ENCODE measurements around the gene ECD. TPM values are rescaled to one million over a fixed set of nuclear protein-coding genes. Genes with fewer than 3 reads are reported as not detected.

The ECD gene
- polyA plus RNA-seq, 1 donor (not counting 4 experiments of a cell fraction or from before 2014, with no cell fraction given) = 35.8 TPM

DNA sequence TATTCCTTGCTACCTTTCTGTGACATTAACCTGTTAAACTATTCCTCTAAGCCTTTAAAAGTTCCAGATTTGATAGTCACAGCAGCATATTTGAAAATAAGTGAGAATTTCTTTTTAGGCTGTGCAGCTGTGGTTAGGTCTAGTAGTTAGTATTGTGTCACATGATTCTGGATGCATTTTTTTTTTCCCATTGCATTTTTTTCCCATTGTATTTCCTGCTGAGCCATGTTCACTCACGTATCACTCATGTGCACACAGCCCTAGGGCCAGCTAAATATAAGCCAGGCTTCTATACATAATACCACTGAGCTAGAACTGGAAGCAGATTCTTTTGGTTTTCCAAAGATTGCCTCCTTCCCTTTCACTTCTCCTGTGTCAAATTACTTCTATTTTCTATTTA, 41.9 kb upstream of the ECD start:
- no peaks in the 10 kb centered on the region for H3K9me1 ChIP-seq (ENCODE audit: control insufficient read depth, extremely low read depth, insufficient read depth, low read length)
- peaks cover 2 to 3% of the 10 kb centered on the region in 2 experiments for H3K36me3 ChIP-seq (ENCODE audit: control insufficient read depth in 2 of 2, extremely low read depth in 1 of 2, insufficient read depth in 2 of 2, low read length in 2 of 2)
- H3K27me3 ChIP-seq (ENCODE audit: control insufficient read depth, extremely low read depth, insufficient read depth, low read length) = no peaks in the 10 kb centered on the region
- dilution Hi-C loops (cut with MboI; ENCODE audit: extremely low pct_ligation_motif_present, low sequenced_read_pairs) = no loop called here
- H3K9ac ChIP-seq (ENCODE audit: control insufficient read depth, extremely low read depth, insufficient read depth, low read length) = no peak overlapping the region
- peak overlapping the region; percentile 32 for H3K27ac ChIP-seq (ENCODE audit: control insufficient read depth, insufficient read depth, low read length)
- H3K4me3 ChIP-seq (ENCODE audit: control insufficient read depth in 2 of 3, extremely low read depth in 1 of 3, insufficient read depth in 2 of 3, low read depth in 1 of 3, low read length in 3 of 3) = no peak overlapping the region
- FAIRE-seq (peak; percentile 88), DNase-seq (ENCODE audit: low read depth, low spot score) (no peak)
- H3K79me2 ChIP-seq (ENCODE audit: control insufficient read depth, insufficient read depth, low read length) = no peaks in the 10 kb centered on the region
- no peaks in the 10 kb centered on the region for H4K20me1 ChIP-seq (ENCODE audit: control insufficient read depth, extremely low read depth, insufficient read depth, low read length)
- H2AFZ ChIP-seq (ENCODE audit: control insufficient read depth, low read length) = no peak overlapping the region
- peaks cover 2% of the 10 kb centered on the region for H3K9me3 ChIP-seq (ENCODE audit: control insufficient read depth, low read depth, low read length)
- no peak for TF ChIP-seq EZH2 (IDR thresholded peaks at IDR 0.05; ENCODE audit: low read length)
- TF ChIP-seq, protein P1, sequence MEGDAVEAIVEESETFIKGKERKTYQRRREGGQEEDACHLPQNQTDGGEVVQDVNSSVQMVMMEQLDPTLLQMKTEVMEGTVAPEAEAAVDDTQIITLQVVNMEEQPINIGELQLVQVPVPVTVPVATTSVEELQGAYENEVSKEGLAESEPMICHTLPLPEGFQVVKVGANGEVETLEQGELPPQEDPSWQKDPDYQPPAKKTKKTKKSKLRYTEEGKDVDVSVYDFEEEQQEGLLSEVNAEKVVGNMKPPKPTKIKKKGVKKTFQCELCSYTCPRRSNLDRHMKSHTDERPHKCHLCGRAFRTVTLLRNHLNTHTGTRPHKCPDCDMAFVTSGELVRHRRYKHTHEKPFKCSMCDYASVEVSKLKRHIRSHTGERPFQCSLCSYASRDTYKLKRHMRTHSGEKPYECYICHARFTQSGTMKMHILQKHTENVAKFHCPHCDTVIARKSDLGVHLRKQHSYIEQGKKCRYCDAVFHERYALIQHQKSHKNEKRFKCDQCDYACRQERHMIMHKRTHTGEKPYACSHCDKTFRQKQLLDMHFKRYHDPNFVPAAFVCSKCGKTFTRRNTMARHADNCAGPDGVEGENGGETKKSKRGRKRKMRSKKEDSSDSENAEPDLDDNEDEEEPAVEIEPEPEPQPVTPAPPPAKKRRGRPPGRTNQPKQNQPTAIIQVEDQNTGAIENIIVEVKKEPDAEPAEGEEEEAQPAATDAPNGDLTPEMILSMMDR (optimal IDR thresholded peaks at IDR 0.05 in 1 of 3, IDR thresholded peaks at IDR 0.05 in 1 of 3, conservative IDR thresholded peaks at IDR 0.05 in 1 of 3; ENCODE audit: extremely low read depth in 1 of 3, insufficient read depth in 2 of 3, low read length in 3 of 3) = no peak
- peaks cover 9% of the 10 kb centered on the region for H3K4me1 ChIP-seq (ENCODE audit: control insufficient read depth, extremely low read depth, insufficient read depth, low read length)
- peak overlapping the region; percentile 3 for H3K4me2 ChIP-seq (ENCODE audit: control insufficient read depth, extremely low read depth, insufficient read depth, low read depth, low read length)

DNA sequence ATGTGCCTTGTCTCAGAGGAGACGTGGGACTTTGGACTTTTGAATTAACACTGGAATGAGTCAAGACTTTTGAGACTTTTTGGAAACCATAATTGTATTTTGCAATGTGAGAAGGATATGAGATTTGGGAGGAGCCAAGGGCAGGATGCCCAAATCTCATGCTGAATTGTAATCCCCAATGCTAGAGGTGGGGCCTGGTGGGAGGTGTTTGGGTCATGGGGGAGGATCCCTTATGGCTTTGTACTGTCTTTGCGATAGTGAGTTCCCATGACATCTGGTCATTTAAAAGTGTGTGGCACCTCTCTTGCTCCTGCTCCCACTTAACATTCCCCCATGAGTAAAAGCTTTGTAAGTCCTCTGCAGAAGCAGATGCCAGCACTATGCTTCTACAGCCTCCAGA, 40.1 kb upstream of the ECD start:
- no peak for FAIRE-seq

More for the DNA sequence above, 40.1 kb upstream of the ECD start:
- dilution Hi-C loops (cut with MboI; ENCODE audit: extremely low pct_ligation_motif_present, low sequenced_read_pairs) = no loop called here
- Histone ChIP-seq H4K20me1 (ENCODE audit: control insufficient read depth, extremely low read depth, insufficient read depth, low read length) (no peaks in the 10 kb centered on the region), H3K9me1 (ENCODE audit: control insufficient read depth, extremely low read depth, insufficient read depth, low read length) (no peaks in the 10 kb centered on the region), H3K27ac (ENCODE audit: control insufficient read depth, insufficient read depth, low read length) (no peak overlapping the region), H3K4me2 (ENCODE audit: control insufficient read depth, extremely low read depth, insufficient read depth, low read depth, low read length) (no peak overlapping the region), H3K9me3 (ENCODE audit: control insufficient read depth, low read depth, low read length) (peaks cover 2% of the 10 kb centered on the region), H3K36me3 (ENCODE audit: control insufficient read depth in 2 of 2, extremely low read depth in 1 of 2, insufficient read depth in 2 of 2, low read length in 2 of 2) (peaks cover 2 to 3% of the 10 kb centered on the region in 2 experiments), H3K27me3 (ENCODE audit: control insufficient read depth, extremely low read depth, insufficient read depth, low read length) (no peaks in the 10 kb centered on the region), H3K79me2 (ENCODE audit: control insufficient read depth, insufficient read depth, low read length) (no peaks in the 10 kb centered on the region), H3K4me1 (ENCODE audit: control insufficient read depth, extremely low read depth, insufficient read depth, low read length) (peaks cover 9% of the 10 kb centered on the region), H2AFZ (ENCODE audit: control insufficient read depth, low read length) (no peak overlapping the region), H3K4me3 (ENCODE audit: control insufficient read depth in 2 of 3, extremely low read depth in 1 of 3, insufficient read depth in 2 of 3, low read depth in 1 of 3, low read length in 3 of 3) (no peak overlapping the region), H3K9ac (ENCODE audit: control insufficient read depth, extremely low read depth, insufficient read depth, low read length) (no peak overlapping the region)
- DNase-seq (ENCODE audit: low read depth, low spot score) = no peak
- TF ChIP-seq EZH2 (IDR thresholded peaks at IDR 0.05; ENCODE audit: low read length) = no peak
- TF ChIP-seq, protein P1 (optimal IDR thresholded peaks at IDR 0.05 in 1 of 3, IDR thresholded peaks at IDR 0.05 in 1 of 3, conservative IDR thresholded peaks at IDR 0.05 in 1 of 3; ENCODE audit: extremely low read depth in 1 of 3, insufficient read depth in 2 of 3, low read length in 3 of 3) = no peak

Measured in keratinocyte (primary cell).